Measurements from ENCODE around the gene FN3K. TPM values are rescaled to one million over a fixed set of nuclear protein-coding genes. Genes with fewer than 3 reads are reported as not detected.
"Not testable (repeated sequence)": the region's sequence is repeated elsewhere in the genome, so short reads cannot be mapped to it uniquely, and the experiment has no call there.

Gene FN3K
- polyA plus RNA-seq, 1 donor: 23.1 TPM

DNA sequence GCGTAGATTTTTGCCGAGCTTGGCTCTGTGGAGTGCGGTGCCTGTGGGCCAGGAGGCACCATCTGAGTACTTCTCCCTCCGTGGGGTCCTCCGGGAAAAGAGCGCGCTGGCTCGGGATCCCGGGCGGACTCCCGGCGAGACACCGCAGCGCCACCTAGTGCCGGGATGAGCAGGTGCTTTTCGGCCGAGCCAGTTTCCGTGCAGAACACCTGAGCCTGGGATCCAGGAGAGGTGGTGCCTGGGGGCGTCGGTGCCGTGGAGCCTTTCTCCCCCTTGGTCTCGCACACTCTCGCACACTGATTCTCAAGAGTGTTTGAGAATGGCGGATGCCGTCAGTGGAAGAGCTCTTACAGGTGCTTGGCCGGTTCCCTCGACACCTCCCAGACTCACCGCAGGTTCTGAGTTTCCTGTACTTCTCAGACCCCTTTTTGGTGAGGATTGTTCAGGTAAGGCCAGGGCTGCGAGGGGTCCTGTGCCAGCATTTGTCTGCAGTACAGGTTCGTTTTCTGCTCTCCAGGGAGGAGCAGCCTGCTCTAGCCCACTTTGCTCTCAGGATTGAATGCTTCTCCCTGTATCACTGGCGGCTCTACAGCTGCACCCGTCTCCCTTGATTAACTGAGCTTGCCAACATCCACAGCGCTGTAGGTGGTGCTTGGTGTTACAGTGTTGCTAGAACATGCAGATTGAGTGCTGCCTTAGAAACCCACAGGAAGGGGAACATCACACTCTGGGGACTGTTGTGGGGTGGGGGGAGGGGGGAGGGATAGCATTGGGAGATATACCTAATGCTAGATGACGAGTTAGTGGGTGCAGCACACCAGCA lies 39.8 kb downstream of the FN3K start:
- peak; percentile 67 for DNase-seq

DNA sequence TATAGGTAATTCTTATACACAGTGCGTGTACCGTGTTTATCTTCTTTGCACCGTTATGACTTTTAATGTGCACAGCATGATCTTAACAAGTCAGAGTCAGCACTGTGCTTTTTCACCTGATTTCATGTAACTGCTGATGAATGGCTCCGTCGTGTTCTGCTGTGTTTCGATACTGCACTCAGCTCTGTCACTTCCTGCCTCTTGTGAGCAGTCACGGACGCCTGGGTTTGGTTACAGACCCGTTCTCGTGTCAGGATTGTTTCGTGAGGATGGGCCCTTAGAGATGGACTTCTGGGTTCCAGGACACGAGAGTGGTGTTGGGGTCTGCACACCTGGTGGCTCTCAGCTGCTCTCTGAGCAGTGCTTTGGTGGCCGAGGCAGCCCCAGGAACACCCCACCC lies 41.0 kb downstream of the FN3K start:
- no peak for DNase-seq

DNA sequence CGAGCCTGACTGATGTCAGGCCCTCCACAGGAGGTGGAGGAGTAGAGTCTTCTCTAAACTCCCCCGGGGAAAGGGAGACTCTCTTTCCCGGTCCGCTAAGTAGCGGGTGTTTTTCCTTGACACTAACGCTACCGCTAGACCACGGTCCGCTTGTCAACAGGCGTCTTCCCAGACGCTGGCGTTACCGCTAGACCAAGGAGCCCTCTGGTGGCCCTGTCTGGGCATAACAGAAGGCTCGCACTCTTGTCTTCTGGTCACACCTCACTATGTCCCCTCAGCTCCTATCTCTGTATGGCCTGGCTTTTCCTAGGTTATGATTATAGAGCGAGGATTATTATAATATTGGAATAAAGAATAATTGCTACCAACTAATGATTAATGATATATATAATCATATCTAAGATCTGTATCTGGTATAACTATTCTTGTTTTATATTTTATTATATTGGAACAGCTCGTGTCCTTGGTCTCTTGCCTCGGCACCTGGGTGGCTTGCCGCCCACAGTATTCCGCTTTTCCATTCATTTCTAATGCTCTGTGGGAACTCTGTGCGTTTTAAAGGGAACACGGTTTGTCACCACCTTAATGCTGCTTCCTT lies 42.5 kb downstream of the FN3K start:
- DNase-seq: not testable (repeated sequence)

DNA sequence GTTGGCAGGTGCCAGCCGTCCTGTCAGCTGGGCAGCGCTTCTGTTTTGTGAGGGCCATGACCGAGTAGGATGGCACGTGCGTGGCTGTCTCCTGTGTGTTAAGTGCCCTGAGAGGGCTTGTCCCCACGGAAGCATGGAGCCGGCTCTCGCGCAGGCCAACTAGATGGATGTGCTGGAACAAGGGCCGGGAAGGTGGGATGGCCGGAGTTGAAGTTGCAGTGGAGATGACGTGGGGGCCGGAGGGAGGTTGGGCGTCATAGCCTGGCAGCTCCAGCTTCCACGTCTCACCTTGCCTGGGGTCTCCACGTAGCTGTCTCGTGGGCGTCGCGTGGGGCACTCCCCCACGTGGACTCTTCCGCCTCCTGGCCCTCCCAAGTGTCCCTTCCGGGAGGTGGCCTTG lies 44.1 kb downstream of the FN3K start:
- no peak for DNase-seq

DNA sequence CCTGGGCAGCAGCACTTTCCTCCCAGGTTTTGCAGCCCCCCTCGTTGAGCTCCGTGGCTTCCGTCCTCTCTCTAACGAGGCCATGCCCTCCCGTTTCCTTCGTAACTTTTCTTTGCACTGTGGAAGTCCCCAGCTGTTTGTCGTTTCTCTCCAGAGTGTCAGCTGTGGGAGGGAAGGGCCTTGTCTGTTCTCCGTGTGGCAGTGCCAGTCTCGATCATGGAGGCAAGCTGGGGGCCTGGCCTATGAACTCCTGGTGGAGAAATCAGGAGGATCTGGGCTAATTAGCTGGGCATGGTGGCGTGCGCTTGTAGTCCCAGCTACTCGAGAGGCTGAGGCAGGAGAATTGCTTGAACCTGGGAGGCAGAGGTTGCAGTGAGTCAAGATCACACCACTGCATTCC lies 44.8 kb downstream of the FN3K start:
- no peak for DNase-seq

DNA sequence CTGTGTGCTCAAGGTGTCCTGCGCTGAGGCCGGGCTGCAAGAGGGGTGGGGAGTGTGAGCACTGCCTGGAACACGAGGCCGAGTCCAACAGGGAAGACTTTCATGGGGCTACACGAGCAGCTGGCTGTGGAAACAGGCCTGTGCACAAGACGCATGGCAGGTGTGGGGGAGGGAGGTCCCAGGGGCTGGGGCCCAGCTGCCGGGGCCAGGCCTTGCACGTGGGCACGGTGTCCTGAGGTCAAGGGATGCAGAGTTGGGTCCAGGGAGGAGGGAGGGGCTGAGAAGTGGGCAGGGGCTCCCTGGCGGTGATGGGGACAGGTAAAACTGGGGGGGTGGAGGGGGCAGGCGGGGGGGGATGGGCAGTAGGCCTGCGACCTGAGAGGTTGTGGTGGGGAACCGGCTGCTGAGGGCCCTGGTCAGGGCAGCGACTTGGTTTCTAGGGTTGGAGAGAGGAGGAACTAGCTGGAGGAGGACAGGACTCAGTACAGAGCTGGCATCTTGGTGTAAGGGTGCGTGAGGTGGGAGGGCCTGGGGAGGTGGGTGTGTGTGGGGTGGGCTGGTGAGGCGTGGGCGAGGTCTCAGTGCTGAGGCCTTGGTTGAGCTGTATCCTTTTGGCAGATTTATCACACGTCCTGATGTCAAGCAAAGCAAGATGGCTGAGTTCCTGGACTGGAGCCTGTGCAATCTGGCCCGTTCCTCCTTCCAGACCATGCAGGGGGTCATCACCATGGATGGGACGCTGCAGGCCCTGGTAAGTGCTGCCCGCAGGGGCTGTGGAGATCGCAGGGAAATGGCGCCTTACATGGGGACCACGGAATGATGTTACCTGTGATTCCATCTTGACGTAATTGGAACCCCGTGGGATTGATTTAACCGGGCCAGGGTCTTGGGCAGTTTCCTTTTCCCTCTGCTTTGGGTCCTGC lies 45.8 kb downstream of the FN3K start:
- no peak for DNase-seq

DNA sequence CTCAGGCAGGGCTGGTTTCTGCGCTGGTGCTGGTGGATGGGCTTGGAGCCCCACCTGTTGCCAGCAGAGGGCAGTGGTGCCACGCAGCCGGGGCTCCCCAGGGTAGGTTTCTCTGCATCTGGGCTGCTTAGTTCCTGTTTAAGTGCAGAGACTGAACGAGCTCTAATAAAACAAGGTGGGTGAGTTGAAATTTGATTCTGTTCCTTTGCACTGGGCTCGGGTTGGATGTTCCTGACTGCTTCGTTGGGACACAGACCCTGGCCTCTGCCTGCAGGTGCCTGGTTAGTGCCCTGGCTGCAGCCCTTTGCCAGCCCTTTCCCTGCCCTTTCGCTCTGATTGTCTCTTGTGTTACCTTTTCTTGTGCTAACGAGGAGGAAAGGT lies 46.5 kb downstream of the FN3K start:
- peak; percentile 85 for DNase-seq

DNA sequence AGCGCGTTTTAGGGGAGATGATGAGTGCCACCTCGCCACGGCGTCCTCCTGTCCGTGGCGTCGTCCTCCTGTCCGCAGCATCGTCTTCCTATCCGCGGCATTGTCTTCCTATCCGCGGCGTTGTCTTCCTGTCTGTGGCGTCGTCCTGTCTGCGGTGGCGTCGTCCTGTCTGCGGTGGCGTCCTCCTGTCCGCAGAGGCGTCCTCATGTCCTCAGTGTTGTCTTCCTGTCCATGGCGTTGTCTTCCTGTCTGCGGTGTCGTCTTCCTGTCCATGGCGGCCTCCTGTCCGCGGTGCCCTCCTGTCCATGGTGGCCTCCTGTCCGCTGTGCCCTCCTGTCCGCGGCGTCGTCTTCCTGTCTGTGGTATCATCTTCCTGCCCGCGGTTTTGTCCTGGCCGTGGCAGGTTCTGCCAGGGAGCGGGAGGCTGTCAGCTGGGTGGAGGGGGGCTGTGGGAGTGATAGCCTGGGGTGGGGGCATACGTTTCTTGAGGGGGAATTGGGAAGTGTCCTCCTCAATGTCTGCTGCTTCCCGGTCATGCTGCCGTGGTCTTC lies 47.3 kb downstream of the FN3K start:
- DNase-seq: no peak

DNA sequence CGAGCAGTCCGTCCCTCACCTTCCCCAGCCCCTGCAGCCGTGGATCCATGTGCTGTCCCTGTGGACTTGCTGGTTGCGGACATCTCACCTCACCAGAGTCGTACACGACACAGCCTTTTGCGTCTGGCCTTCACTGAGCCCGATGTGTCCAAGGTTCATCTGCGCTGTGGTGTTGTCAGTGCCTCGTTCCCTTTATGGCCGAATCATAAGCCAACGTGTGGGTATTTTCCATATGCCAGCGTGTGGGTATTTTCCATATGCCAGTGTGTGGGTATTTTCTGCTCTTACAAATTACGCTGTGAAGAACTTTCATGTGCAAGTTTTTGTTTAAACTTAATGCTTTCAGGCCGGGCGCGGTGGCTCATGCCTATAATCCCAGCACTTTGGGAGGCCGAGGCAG lies 48.1 kb downstream of the FN3K start:
- DNase-seq: no peak

DNA sequence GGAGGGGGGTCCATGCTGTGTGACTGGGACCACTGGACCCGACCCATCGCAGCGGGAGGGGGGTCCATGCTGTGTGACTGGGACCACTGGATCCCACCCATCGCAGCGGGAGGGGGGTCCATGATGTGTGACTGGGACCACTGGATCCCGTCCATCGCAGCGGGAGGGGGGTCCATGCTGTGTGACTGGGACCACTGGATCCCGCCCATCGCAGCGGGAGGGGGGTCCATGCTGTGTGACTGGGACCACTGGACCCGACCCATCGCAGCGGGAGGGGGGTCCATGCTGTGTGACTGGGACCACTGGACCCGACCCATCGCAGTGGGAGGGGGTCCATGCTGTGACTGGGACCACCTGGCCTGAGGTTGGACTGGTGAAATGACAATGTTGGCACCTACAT lies 50.2 kb downstream of the FN3K start:
- not testable (repeated sequence) for DNase-seq

DNA sequence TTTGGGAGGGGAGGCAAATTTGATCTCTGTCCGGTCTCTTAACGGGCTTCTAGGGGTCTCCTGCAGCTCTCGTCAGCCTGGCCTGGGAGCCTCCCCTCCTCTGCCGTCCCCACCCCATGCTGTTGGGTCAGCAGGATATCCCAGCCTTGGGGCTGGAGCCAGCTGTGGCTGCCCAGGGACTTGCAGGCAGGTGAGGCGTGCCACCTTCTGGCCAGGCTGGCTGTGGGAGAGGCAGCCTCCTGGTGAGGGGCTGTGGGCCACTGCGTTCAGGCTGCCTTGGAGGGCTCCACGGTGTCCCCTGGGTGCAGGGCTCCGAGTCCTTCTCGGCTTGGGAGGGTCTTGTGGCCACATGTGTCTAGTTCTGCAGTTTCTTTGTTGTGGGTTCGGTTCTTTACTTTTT lies 51.0 kb downstream of the FN3K start:
- no peak for DNase-seq

DNA sequence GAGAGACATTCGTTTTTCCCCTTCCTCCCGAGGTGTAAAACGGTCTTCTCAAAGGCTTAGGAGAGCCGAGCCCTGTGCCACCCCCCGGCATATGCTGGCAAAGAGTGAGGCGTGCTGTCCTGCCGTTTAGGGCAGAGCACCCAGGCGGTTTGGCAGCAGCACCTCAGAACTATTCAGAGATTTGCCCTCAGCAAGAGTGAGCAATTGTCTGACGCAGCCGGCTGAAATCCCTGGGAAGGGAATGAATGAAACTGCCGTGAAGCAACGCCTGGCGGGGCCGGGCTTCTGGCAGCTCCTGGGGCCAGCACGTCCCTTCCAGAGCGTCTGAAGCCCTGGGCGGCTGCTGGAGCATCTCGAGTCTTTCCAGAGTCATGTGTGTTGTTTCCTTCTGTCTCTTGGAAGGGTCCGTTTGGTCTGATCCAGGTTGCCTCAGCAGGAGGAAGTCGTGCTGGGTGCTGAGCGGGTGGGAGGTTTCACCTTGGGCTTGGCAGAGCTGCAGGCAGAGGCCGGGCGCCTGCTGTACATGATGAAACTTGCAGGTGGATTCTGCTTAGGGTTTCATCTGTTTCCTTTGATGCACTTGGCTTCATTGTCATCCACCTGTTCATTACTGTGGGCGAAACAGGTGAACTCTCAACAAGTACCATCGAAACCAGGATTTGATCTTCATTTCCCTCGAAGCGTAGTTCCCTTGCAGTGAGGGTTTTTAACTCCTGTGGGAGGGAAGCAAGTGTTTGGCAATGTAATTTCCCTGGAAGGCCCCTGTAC lies 51.9 kb downstream of the FN3K start:
- peak; percentile 67 for DNase-seq

DNA sequence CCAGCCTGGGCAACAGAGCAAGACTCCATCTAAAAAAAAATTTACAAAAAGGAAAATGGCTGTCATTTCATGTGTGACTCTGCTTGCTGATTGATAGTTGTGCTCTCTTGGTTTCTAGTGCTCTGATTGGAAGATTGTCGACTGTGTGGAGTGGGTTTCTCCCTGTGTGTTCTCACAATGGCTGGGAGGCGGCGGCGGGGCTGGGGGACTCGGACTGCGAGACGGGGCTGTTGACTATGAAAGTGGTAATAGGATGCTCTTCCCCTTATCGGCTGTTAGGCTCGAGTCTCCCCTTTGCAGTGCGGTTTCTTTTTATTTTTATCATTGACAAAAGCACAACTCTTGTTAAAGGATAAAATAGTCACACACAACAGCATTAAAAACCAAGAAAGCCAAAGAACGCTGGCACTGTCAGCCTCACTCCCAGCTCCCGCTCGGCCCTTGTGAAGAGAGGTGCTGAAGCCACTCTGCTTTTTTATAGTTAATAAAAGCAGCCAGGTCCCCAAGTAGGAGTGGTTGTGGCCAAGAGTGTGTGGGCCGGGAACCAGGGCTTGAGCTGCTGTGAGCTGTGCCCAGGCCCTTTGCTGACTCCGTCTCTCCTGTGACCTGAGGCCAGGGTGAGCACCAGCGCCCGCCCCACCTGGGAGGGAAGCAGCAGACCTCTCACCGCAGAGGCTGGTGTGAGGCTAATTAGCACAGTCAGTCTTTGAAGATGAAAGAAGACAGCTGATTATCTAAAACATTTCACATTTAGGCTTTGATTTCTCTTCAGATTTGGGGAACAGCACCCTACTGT lies 53.0 kb downstream of the FN3K start:
- DNase-seq: no peak

DNA sequence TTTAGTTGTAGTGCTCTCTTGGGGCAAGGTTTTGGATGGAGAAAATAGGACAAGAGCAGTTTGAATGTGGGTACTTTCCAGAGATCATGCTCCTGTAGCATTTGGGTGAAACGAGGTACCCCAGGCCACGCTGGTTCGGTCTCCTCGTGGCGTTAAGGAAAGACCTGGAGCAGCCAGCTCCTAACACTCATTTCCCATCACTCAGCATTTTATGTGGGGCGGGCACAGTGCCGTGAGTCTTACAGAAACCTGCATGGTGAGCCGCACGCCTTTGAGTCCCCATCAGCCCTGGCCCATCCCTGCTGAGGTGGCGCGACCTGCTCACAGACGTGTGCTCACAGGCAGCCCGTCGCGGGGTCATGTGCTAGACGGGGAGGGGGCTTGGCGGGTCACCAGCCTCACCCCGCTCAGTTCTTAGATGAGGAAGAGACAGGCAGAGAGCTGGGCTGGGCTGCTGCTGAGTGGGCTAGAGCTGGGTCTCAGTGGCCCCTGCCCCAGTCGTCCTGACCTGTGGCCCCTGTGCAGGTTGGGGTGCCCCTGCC lies 53.7 kb downstream of the FN3K start:
- DNase-seq: no peak

DNA sequence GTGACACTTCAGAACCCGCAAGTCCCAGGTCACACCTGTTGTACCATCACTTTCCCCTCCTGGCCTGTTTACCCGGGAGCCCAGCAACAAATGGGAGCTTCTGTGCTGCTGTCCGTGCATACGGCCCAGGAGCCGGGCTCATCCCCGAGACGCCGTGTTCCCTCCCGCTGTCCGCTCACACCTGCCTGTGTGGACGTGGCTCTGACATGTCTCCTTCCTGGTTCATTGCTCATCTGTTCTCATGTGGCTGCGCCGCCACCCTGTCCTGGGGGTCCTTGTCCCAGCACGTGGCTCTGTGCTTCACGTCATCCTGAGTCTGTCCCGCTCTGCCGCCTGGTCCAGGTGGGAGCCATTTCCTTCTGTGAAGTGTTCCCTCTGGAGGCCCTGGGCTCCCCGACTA lies 54.4 kb downstream of the FN3K start:
- DNase-seq: no peak

DNA sequence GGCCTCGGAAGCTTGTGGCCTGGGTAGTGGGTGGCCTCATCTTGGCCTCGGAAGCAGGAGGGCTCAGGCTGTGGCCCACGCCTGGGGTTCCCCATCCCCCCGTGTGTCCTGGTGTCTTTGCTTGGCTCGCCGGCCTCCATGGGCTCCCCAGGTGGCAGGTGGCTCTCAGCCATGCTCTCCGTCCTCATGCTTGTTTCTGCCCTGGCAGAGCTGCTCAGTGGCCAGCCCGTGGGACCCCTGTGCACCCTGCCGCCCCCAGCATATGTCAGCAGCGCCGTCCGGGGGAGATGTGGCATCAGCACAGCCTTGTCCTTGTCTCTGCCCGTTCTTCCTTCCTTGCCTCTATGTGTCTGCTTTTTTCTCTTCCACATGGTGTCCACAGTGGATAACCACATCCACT lies 55.0 kb downstream of the FN3K start:
- DNase-seq: no peak

DNA sequence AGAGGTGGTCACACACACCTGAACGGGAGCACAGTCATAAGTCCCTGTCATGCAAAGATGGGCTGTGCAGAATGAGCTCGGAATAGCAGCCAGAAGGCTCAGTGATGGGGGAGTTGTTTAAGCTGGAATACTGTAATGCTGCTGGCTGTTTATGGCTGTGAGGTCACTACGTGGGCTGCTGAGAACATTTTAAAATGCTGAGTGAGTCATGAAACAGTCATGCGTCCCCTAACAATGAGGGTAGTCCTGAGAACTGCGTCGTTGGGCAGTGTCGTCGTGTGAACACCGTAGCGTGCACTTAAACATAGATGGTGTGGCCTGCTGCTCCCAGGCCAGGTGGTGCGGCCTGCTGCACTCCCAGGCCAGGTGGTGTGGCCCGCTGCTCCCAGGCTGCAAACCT lies 56.1 kb downstream of the FN3K start:
- no peak for DNase-seq

DNA sequence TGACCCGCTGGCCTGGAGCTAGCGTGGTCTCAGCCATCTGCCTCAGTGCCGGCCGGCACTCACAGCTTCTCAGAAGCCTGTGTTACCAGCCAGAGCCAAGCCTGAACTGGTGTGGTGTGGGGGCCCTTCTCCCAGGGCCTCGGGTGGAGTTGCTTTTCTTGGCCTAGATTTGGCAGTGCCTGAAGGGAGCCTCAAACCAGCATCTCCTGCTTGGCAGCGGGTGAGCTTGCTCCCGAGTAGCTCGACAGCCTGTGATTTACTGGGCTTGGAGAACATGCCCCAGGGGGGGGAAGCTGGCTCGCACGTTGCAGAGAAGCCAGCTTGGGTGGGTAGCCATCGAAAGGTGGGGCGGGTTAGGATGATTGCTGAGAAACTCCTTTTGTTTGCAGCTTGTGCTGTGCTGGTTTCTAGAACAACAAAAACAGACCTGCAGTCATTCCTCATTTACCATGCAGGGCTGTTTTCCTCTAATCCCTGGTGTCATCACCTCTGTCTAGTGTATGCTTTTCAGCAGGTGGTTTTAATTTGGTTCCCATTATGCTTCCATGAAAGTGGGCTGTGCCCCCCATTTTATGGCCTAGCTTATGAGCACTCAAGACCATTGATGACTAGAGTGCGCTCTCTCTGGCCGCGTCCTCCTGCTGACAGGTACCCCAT lies 58.7 kb downstream of the FN3K start:
- DNase-seq: no peak

DNA sequence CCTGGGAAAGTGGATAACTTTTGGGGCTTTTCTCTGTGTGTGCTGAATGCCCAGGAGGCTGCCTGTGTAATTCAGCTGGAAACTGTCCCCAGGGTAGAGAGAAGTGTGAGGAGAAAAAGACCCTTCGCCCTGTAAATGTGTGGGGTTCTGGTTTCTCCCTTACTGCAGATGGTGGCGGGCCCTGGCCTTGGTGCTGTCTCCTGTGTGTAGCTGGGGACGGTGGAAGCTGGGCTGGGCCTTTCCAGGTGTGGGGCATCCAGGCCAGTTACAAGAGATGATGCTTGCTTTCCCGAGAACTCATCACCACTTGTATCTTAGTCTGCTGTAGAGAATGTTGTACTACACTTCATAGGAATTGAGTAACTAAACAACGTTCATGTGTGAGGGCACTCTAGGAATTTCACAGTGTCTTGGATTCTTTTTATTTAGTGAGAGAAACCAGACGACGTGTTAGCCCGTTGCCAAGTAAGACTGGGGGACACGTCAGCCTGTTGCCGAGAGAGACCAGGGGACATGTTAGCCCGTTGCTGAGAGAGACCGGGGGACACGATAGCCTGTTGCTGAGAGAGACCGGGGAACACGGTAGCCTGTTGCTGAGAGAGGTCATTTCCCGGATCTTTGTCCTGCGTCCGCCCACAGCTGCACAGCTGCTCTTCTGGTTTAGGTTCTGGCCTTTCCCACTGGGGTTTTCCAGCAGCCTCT lies 59.5 kb downstream of the FN3K start:
- peak; percentile 67 for DNase-seq

DNA sequence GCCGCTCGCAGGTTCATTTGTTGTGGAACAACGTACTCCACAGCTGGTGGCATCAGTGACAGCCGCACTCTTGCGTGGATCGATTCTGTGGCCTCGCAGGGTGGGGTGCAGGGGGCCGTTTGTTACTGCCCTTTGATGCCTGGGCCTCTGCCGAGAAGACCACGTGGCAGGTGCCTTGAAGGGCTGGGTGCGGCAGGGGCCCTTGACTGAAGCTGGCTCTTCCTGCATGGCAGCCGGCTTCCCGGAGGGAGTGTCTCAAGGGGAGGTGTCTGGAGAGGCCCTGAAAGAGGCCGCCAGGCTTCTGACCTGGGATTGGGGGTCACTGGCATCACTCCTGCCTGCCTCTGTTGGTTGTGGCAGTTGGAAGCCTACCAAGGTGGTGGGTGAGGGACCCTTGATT lies 60.2 kb downstream of the FN3K start:
- no peak for DNase-seq
